ENCODE measurements around the gene AHCYL1. TPM values are rescaled to one million over a fixed set of nuclear protein-coding genes. Genes with fewer than 3 reads are reported as not detected.

AHCYL1 gene
- total RNA-seq, 1 experiment from 2014 or later, result 147 TPM

GRCh38 chr1:110034451-110035235, 50.1 kb downstream of the AHCYL1 start, which contains the start of gene STRIP1:
TSS of gene STRIP1 (plus strand) at chr1:110034624. CDS start at chr1:110034638, 14 bp downstream.
- Histone ChIP-seq H4K20me1 (ENCODE audit: insufficient read depth) (peaks cover 17% of the 10 kb centered on the region; the same call in 1 of the 2 replicates), H3K4me1 (replicated peaks; ENCODE audit: insufficient read depth) (peaks cover 27% of the 10 kb centered on the region), H3F3A (ENCODE audit: insufficient read depth, low read depth) (peaks cover 4% of the 10 kb centered on the region; the same call in 1 of the 2 replicates), H2AFZ (peak within 1 kb of the TSS; percentile 95), H3K36me3 (ENCODE audit: low read depth) (peaks cover 21% of the 10 kb centered on the region), H3K4me3 (peak within 1 kb of the TSS; percentile 89), H3K27me3 (ENCODE audit: insufficient read depth, low read depth) (no peaks in the 10 kb centered on the region), H3K79me2 (ENCODE audit: low read depth) (peaks cover 32% of the 10 kb centered on the region), H3K27ac (peak within 1 kb of the TSS; percentile 56), H3K9me2 (ENCODE audit: insufficient read depth) (no peaks in the 10 kb centered on the region), H3K9me3 (ENCODE audit: insufficient read depth, low read depth) (no peaks in the 10 kb centered on the region), H3K4me2 (peak within 1 kb of the TSS; percentile 91)
- ChIA-PET CTCF (interaction anchor here (0.6 to 1.2 kb wide), 5 partner anchors 63 to 536 kb away, joined by 3 to 4 read pairs (median 3); no protein-coding TSS in a partner anchor), POLR2A (ENCODE audit: unreplicated experiment) (interaction anchor here (0.6 to 0.9 kb wide), 5 partner anchors 11 to 1470 kb away, joined by 3 to 11 read pairs (median 4); no protein-coding TSS in a partner anchor)
- intact Hi-C loops (cut with micrococcal nuclease; ENCODE audit: unreplicated experiment), result no loop called here
- TF ChIP-seq CTCF (conservative IDR thresholded peaks at IDR 0.05), result no peak
- no peak for TF ChIP-seq EZH2 (IDR thresholded peaks at IDR 0.05; ENCODE audit: low read depth)
- peak; percentile 88 to 94 for DNase-seq
- TSS peak; percentile 73 for BruUV-seq (replicated peaks)

- no TSS peak for BruUV-seq (replicated peaks)
- Histone ChIP-seq H3K27ac (peak overlapping the region; percentile 56), H3K9me3 (ENCODE audit: insufficient read depth, low read depth) (no peaks in the 10 kb centered on the region), H3K79me2 (ENCODE audit: low read depth) (peaks cover 32% of the 10 kb centered on the region), H3K9me2 (ENCODE audit: insufficient read depth) (no peaks in the 10 kb centered on the region), H4K20me1 (ENCODE audit: insufficient read depth) (peaks cover 17% of the 10 kb centered on the region; the same call in 1 of the 2 replicates), H3K27me3 (ENCODE audit: insufficient read depth, low read depth) (no peaks in the 10 kb centered on the region), H3K36me3 (ENCODE audit: low read depth) (peaks cover 26% of the 10 kb centered on the region), H3K4me3 (peak overlapping the region; percentile 89), H3F3A (ENCODE audit: insufficient read depth, low read depth) (peaks cover 4% of the 10 kb centered on the region; the same call in 1 of the 2 replicates), H2AFZ (peak overlapping the region; percentile 95), H3K4me2 (peak overlapping the region; percentile 91), H3K4me1 (replicated peaks; ENCODE audit: insufficient read depth) (peaks cover 27% of the 10 kb centered on the region)
- no peak for DNase-seq
- intact Hi-C loops (cut with micrococcal nuclease; ENCODE audit: unreplicated experiment), result no loop called here
- POLR2A ChIA-PET (ENCODE audit: unreplicated experiment), result interaction anchor here (0.6 to 0.9 kb wide), 3 partner anchors 10 to 1471 kb away, joined by 3 to 11 read pairs (median 4); no protein-coding TSS in a partner anchor
- no peak for TF ChIP-seq CTCF (conservative IDR thresholded peaks at IDR 0.05)
- TF ChIP-seq EZH2 (IDR thresholded peaks at IDR 0.05; ENCODE audit: low read depth), result no peak
- CTCF ChIA-PET, result interaction anchor here (0.6 to 1.2 kb wide), 3 partner anchors 62 to 461 kb away, joined by 3 to 4 read pairs (median 3); no protein-coding TSS in a partner anchor
Measured at GRCh38 chr1:110035236-110035752, 50.7 kb downstream of the AHCYL1 start.

- no peak overlapping the region for H3K27ac ChIP-seq
- no peak for TF ChIP-seq CTCF (conservative IDR thresholded peaks at IDR 0.05)
- TF ChIP-seq EZH2 (IDR thresholded peaks at IDR 0.05; ENCODE audit: low read depth), result no peak
- no peaks in the 10 kb centered on the region for H3K9me2 ChIP-seq (ENCODE audit: insufficient read depth)
- H3K4me2 ChIP-seq, result no peak overlapping the region
- intact Hi-C loops (cut with micrococcal nuclease; ENCODE audit: unreplicated experiment), result no loop called here
- no peak overlapping the region for H3K4me3 ChIP-seq
- H3F3A ChIP-seq (ENCODE audit: insufficient read depth, low read depth), result peaks cover 4% of the 10 kb centered on the region; the same call in 1 of the 2 replicates
- H3K36me3 ChIP-seq (ENCODE audit: low read depth), result peaks cover 54% of the 10 kb centered on the region
- peaks cover 21% of the 10 kb centered on the region for H3K4me1 ChIP-seq (replicated peaks; ENCODE audit: insufficient read depth)
- DNase-seq, result no peak
- H4K20me1 ChIP-seq (ENCODE audit: insufficient read depth), result peaks cover 23% of the 10 kb centered on the region; the same call in 1 of the 2 replicates
- ChIA-PET CTCF (no interaction called here), POLR2A (ENCODE audit: unreplicated experiment) (no interaction called here)
- no peaks in the 10 kb centered on the region for H3K9me3 ChIP-seq (ENCODE audit: insufficient read depth, low read depth)
- no peaks in the 10 kb centered on the region for H3K27me3 ChIP-seq (ENCODE audit: insufficient read depth, low read depth)
- H3K79me2 ChIP-seq (ENCODE audit: low read depth), result peaks cover 32% of the 10 kb centered on the region
- no TSS peak for BruUV-seq (replicated peaks)
- no peak overlapping the region for H2AFZ ChIP-seq
Measured at GRCh38 chr1:110038271-110038670, 53.7 kb downstream of the AHCYL1 start.
